HG03064 (cell line): Measurements from ENCODE around the gene NINJ2.
"Not testable (repeated sequence)": the region's sequence is repeated elsewhere in the genome, so short reads cannot be mapped to it uniquely, and the experiment has no call there.

Experiments used
- ATAC-seq: cut with Tn5 transposase; IDR thresholded peaks from one replicate; pipeline ENCODE4 v1.9.1; 2021; ENCODE audit warnings: low read depth; ENCODE audit not compliant: unreplicated experiment

The NINJ2 gene

DNA sequence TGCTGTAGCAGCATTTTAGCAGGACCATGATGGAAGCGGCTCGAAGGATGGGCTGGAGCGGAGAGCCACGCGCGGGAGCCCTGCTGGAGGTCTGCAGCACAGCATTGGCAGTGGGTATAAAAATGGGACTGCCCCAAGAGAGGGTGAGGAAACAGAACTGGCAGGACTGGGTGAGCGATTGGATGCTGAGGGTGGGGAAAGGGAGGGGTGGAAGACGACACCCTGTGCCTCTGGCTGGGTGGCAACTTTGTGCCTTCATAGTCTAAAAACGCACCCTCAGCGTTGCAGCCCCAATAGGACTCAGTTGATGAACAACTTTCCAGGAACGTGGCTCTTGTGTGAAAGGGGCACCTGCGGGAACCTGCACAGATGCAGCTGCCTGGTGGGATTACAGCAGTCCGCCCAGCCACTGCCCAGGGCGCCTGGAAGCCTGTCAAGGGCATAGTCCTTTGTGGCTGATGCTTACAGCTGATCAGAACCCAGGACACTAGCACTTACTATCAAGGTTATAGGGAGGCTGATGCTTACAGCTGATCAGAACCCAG lies 73.0 kb downstream of the NINJ2 start:
- ATAC-seq, result no peak

GRCh38 chr12:588646-589045 lies 74.6 kb downstream of the NINJ2 start:
- no peak for ATAC-seq

DNA sequence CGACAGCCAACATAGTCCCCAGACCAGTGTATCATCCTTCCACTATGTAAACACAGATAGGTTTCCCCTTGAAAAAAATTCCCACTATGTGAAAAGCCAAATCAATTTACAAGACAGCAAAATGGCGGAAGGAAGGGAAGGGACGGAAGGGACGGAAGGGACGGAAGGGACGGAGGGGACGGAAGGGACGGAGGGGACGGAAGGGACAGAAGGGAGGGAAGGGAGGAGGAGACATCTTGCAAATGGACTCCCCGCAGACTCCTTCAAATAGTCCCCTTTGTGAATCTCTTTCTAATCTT lies 75.3 kb downstream of the NINJ2 start:
- no peak for ATAC-seq

- ATAC-seq, result no peak
These were observed 75.9 kb downstream of the NINJ2 start for GRCh38 chr12:587132-588023.

DNA sequence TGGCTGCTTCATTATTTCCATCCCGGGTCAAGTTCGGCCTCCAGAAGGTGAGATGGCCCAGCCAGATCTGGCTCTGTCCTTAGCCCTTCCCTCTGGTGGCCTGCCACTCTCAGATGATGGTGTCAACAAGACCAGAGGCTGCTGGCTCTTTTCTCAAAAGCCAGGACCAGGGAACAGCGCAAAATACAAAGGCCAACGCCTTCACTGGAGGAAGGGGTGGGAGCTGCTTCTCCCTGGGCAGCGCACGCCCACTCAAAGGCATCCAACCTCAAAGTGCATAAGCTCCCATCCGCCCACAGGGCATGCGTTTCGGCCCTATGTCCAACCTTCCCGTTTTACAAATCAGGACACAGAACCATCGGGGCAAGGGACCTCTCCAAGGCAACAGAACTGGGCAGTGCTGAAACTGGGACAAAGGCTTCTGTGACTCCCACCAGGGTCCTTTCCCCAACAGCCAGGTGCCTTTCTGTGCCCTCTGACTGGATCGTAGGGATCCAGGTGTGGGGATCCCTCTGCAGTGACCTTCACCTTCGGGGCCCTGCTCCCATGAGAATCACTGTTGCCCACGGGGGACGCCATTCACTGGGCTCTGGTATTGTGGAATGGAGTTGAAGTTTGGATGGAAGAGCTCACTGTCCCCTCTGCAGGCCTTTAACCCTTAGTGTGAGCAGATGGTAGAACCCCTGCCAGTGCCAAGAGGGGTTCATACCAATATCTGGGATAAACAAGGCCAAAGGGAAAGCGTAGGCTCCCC lies 76.8 kb downstream of the NINJ2 start:
- no peak for ATAC-seq

- no peak for ATAC-seq
These were observed 77.9 kb downstream of the NINJ2 start for GRCh38 chr12:585062-586061.

DNA sequence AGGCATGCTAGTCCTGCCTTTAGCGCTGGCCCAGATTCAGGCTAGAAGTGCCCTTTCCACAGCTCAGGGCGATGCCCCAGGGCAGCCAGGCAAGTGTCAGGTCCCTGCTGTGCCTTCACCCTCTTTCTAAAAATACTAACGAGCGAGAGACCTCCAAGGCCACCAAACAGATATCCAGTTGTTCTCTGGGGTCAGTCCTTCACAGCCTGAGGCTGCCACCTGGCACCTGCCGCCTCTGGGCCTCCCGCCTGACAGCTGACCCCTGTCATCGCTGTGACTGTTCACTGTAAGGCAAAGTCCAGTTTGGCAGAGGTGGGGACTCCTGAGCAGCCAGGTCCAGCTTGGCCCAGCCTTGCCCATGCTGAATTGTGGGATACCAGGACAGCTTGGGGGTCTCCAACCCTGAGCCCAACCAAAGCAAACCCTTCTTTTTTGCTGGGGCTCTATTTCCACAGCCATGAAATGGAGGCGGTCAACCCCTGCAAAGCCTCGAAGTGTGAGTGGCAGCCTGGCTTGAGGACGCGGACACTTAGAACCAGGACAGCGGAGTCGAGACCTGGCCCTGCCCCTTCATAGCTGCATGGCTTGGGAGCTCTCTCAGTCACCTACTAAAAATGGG lies 79.9 kb downstream of the NINJ2 start:
- ATAC-seq, result no peak

- no peak for ATAC-seq
These were observed 81.5 kb downstream of the NINJ2 start for GRCh38 chr12:581746-582145.

- no peak for ATAC-seq
These were observed 81.9 kb downstream of the NINJ2 start for GRCh38 chr12:581321-581720.

GRCh38 chr12:580813-581212 lies 82.4 kb downstream of the NINJ2 start:
- ATAC-seq, result no peak

- ATAC-seq, result no peak
These were observed 83.7 kb downstream of the NINJ2 start for GRCh38 chr12:579420-580110.

DNA sequence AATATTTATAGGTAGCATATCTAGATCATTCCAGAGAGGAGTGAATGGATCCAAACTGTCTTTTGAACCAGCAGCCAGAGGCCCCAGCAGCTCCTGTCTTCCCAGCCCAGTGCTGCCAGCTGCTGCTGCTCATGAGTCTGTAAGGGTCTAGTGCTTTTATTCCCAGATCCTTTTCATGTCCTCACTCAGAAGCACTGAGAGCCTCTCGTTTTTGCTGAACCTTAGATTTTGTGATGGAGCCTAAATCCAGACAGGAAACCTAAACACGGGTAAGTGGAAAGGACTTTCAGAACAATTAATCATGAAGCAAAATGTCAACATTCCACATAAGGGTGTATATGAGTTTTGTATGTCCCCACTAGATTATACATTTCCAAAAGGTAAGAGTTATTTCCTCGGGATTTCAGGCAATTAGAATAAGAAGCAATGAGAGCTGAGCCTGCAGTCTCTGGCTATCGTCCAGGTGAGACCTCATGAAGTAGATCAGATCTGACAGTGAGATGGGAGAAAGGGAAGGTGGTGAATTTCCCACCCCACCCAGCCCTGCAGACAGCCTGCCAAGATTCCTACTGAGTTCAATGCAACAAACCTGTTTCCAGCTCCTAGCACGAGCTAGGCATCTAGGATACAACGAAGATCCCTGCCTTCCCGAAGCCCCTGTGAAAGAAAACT lies 84.4 kb downstream of the NINJ2 start:
- no peak for ATAC-seq

- not testable (repeated sequence) for ATAC-seq
These were observed 85.1 kb downstream of the NINJ2 start for GRCh38 chr12:577994-578747.

GRCh38 chr12:576615-577110 lies 86.6 kb downstream of the NINJ2 start:
- no peak for ATAC-seq

- no peak for ATAC-seq
These were observed 87.2 kb downstream of the NINJ2 start for GRCh38 chr12:575948-576614.

DNA sequence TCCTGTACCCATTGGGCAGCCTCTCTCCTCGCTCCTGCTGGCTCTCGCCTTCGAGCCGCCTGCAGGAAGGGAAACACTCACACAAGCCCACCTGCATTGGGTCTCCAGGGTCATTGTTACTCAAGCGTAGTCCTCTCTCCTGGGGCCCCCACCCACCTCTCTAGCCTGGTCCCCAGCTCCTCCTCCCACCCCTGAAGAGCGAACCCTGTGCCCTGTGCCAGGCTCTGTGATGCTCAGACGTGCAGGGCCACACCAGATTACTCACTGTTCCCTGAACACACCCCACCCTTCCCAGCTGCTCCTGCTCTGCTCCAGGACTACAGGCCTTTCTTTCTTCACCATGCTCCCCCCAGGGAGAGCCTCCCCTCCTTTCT lies 88.1 kb downstream of the NINJ2 start:
- ATAC-seq, result no peak

DNA sequence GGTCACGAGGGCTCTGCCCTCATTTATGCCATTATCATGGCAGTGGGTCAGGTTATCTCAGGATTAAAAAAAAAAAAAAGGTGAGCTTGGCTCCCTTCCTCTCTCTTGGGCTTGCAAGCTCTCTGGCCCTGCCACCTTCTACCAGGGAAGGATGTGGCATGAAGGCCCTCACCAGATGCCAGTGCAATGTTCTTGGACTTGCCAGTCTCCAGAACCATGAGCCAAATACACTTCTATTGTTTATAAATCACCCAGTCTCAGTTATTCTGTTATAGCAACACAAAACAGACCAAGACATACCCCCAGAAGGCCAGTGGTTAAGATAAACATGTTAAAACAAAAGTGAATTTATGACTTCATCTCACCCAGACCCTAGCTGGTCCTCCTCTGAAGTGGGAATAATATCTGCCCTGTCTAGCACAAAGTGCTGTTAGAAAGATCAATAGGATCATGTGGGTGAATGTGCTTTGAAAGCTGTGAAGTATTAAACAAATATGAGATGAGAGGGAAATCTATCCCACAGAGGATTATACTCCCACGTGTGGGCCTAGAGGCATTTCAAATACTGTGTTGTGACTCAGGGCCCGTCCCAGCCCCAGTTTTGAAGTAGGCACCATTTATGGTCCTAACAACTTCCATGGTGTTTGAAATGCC lies 88.6 kb downstream of the NINJ2 start:
- ATAC-seq, result no peak
